Activated T-cell treated with anti-CD3 and anti-CD28 coated beads, Interleukin-2, amount 50 U/mL, for 72 hours (primary cell): ENCODE measurements around the gene SERTAD4. TPM values are rescaled to one million over a fixed set of nuclear protein-coding genes. Genes with fewer than 3 reads are reported as not detected.

ENCODE experiments used
- ATAC-seq, 2 donors: fragments of 150-1000 bp; cut with Tn5 transposase; replicated peaks in 1 of 2; 2 replicates each; pipeline ENCODE4 v1.10.0; 2021; ENCODE audit warnings: moderate library complexity in 2 of 2, mild to moderate bottlenecking in 1 of 2
- DNase-seq, 2 donors: peaks; one replicate each; pipeline ENCODE4 v3.0.0; 2021 to 2022; ENCODE audit warnings: mixed read lengths in 1 of 2
- H3K27ac Mint-ChIP-seq: one replicate; pipeline ENCODE4 v1.8.0; 2022; ENCODE audit warnings: mild to moderate bottlenecking, moderate library complexity, mixed read lengths
- H3K27me3 Mint-ChIP-seq: one replicate; pipeline ENCODE4 v1.8.0; 2022; ENCODE audit warnings: low read depth, mixed read lengths
- H3K36me3 Mint-ChIP-seq, 2 donors: one replicate each; pipeline ENCODE4 v1.8.0; 2022; ENCODE audit warnings: mixed read lengths in 2 of 2, mild to moderate bottlenecking in 1 of 2; ENCODE audit not compliant: insufficient read depth in 2 of 2
- H3K4me1 Mint-ChIP-seq: one replicate; pipeline ENCODE4 v1.8.0; 2022; ENCODE audit warnings: low read depth, mixed read lengths
- H3K4me3 Mint-ChIP-seq, 2 donors: one replicate each; pipeline ENCODE4 v1.8.0; 2022; ENCODE audit warnings: mild to moderate bottlenecking in 2 of 2, mixed read lengths in 2 of 2, moderate library complexity in 2 of 2
- H3K9me3 Mint-ChIP-seq, 2 donors: one replicate each; pipeline ENCODE4 v1.8.0; 2022; ENCODE audit warnings: mixed read lengths in 2 of 2
- total RNA-seq, 2 donors: library from RNA; stranded (reverse); gene quantifications; one replicate each; pipeline ENCODE4 v1.2.3, GENCODE V29; 2022

The SERTAD4 gene
- total RNA-seq, 2 donors from 2014 or later = not detected

DNA sequence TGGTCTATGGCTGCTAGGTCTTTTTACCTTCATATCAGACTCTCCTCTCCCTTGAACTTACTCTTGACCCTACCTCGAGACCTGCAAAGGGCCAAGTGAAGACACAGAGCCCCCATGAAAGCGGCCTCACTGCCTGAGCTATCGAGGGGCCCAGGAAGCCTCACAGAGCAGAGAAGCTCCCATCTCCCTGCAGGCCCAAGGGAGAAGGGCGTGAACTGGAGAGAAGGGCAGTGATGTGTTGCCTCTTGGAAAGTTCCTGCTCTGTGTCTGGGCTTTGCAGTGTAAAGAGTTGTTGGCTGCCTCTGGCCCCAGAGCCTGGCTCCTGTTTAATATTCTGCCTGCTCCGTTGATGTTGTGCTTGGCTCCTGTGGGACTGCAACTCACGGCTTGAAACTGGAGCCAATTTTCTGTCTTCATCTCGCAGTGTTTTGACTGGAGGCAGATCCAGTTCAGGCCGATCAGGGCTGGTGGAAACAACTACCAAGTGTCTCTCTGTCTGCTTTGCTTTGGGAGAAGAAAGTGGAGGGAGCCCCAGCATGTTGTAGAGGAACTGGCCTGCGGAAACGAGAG, 4.3 kb downstream of the SERTAD4 start:
- DNase-seq (no peak), ATAC-seq (no peak)
- Mint-ChIP-seq H3K9me3 (no peaks in the 10 kb centered on the region), H3K4me1 (peaks cover 9% of the 10 kb centered on the region), H3K4me3 (no peak overlapping the region), H3K27me3 (peaks cover 64% of the 10 kb centered on the region), H3K36me3 (peaks cover 1% of the 10 kb centered on the region in 2 donors), H3K27ac (no peak overlapping the region)

DNA sequence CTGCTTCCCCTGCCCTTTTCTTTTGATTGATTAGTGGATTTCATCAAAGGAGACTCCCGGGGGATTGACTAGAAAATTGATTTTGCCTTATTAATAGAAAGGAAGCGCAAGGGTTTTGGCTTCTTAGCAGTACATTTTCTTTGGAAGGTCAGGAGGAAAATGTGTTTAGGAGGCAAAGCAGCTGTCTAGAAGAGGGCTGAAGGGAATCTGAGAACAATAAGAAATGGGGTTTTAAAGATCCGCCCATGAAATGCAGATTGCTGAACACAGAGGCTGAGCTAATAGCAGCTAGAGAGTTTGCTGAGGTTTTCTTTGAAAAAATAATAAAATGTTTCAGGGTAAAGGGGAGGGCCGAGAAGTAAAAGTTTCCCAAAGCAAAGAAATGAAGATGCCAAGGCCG, 4.9 kb downstream of the SERTAD4 start:
- DNase-seq = no peak
- no peaks in the 10 kb centered on the region for H3K9me3 Mint-ChIP-seq
- no peak overlapping the region for H3K27ac Mint-ChIP-seq
- peaks cover 64% of the 10 kb centered on the region for H3K27me3 Mint-ChIP-seq
- ATAC-seq = no peak
- peaks cover 9% of the 10 kb centered on the region for H3K4me1 Mint-ChIP-seq
- H3K4me3 Mint-ChIP-seq = no peak overlapping the region
- H3K36me3 Mint-ChIP-seq = no peaks in the 10 kb centered on the region

DNA sequence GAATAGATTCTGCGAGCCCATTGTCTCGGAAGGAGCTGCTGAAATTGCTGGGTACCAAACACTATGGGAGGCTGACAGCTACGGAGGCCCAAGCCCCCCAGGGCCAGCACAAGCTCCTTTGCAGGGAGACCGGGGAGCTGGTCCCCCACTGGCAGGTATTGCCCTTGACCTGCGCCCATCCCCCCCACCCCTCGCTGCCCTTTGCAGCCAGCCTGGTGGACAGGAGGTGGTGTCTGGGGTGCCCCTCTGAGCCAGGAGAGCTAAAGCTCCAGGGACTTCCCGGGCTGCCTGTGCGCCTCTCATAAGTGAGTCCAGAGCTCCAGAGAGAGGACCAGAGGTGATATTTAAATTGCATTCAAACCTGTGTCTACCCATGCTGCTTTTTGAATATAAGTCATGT, 5.4 kb downstream of the SERTAD4 start:
- no peaks in the 10 kb centered on the region for H3K9me3 Mint-ChIP-seq
- no peak for ATAC-seq
- H3K4me1 Mint-ChIP-seq = peaks cover 9% of the 10 kb centered on the region
- H3K27ac Mint-ChIP-seq = no peak overlapping the region
- H3K36me3 Mint-ChIP-seq = no peaks in the 10 kb centered on the region
- peaks cover 69% of the 10 kb centered on the region for H3K27me3 Mint-ChIP-seq
- no peak overlapping the region for H3K4me3 Mint-ChIP-seq
- DNase-seq = no peak

- H3K9me3 Mint-ChIP-seq = no peaks in the 10 kb centered on the region
- no peak overlapping the region for H3K27ac Mint-ChIP-seq
- ATAC-seq (no peak), DNase-seq (no peak)
- H3K27me3 Mint-ChIP-seq = peaks cover 75% of the 10 kb centered on the region
- H3K4me1 Mint-ChIP-seq = peaks cover 5% of the 10 kb centered on the region
- no peak overlapping the region for H3K4me3 Mint-ChIP-seq
- no peaks in the 10 kb centered on the region for H3K36me3 Mint-ChIP-seq
These were observed 6.9 kb downstream of the SERTAD4 start for GRCh38 chr1:210239349-210240111.

DNA sequence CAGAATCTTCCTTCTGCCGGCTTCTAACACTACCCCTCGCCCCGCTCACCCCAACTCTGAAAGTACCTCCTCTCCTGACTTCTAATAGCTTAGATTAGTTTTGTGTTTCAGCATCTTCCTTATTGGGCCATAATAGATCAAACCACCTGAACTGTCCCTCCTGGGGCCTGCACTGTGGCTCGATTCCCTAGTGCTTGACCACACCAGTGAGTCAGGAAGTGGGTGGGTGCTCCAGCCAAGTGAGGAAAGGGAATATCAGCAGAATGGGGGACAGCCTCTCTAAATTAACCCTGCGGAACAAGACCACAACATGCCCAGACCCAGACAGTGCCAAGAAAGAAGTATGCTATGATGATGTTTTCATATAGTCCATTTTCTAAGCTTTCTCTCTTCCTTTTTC, 8.5 kb downstream of the SERTAD4 start:
- ATAC-seq (no peak), DNase-seq (no peak)
- Mint-ChIP-seq H3K4me1 (peaks cover 15% of the 10 kb centered on the region), H3K4me3 (no peak overlapping the region), H3K36me3 (no peaks in the 10 kb centered on the region), H3K9me3 (no peaks in the 10 kb centered on the region), H3K27ac (no peak overlapping the region), H3K27me3 (peaks cover 72% of the 10 kb centered on the region)

DNA sequence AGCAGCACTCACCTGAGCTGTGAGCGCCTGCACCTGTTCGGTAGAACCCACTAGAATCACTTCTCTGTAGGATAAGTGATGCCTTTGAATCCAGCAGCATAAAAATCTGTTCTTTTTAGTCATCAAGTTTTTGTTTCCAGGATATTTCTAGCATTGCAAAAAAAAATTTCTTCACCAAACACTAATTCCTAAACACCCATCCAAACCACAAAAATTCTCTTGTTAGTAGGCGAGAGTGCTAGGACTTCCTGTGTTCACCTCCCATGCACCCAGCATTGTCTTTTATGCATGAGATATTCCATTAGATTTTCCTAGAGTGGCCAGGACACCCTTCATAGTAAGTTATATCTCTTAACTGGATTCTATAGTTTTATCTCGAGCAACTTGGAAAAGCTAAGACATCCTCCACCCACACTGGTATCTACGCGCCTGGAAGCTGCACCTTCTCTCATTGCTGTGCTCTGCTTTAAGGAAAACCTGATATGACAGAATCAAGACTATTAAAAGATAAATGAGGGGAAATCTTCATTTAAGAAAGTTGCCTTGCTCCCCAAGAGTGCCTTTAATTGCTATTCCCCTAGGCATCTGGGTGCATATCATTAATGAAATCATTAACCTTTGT, 12.3 kb downstream of the SERTAD4 start:
- ATAC-seq = no peak
- no peak overlapping the region for H3K27ac Mint-ChIP-seq
- H3K4me1 Mint-ChIP-seq = peaks cover 23% of the 10 kb centered on the region
- peaks cover 85% of the 10 kb centered on the region for H3K27me3 Mint-ChIP-seq
- DNase-seq = no peak
- H3K9me3 Mint-ChIP-seq = no peaks in the 10 kb centered on the region
- no peak overlapping the region for H3K4me3 Mint-ChIP-seq
- H3K36me3 Mint-ChIP-seq = no peaks in the 10 kb centered on the region

- peaks cover 34% of the 10 kb centered on the region for H3K4me1 Mint-ChIP-seq
- peak overlapping the region; percentile 47 to 49 for H3K4me3 Mint-ChIP-seq
- no peak overlapping the region for H3K27ac Mint-ChIP-seq
- ATAC-seq = peak; percentile 76 to 82
- H3K36me3 Mint-ChIP-seq = no peaks in the 10 kb centered on the region
- peaks cover 84% of the 10 kb centered on the region for H3K27me3 Mint-ChIP-seq
- no peaks in the 10 kb centered on the region for H3K9me3 Mint-ChIP-seq
- DNase-seq = peak; percentile 13 to 18
These were observed 13.9 kb downstream of the SERTAD4 start for GRCh38 chr1:210246447-210246846.

DNA sequence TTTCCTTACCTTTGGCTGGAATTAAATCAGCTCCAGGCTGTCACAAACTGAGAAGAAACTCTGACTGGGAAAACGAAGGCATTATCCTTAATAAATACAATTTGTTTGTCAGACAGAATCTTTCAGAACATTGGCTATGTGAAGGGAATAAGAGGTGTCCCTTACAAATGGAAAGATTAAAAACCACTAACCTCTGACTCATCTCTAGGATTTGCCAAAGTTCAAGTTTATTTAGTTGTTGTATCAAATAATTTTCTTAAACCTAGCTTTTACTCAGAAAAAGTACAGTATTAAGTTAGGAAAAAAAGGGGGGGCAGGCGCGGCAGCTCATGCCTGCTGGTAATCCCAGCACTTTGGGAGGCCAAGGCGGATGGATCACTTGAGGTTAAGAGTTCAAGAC, 15.7 kb downstream of the SERTAD4 start:
- no peak overlapping the region for H3K4me3 Mint-ChIP-seq
- no peaks in the 10 kb centered on the region for H3K36me3 Mint-ChIP-seq
- peaks cover 34% of the 10 kb centered on the region for H3K4me1 Mint-ChIP-seq
- peaks cover 68% of the 10 kb centered on the region for H3K27me3 Mint-ChIP-seq
- ATAC-seq = no peak
- DNase-seq = no peak
- no peak overlapping the region for H3K27ac Mint-ChIP-seq
- H3K9me3 Mint-ChIP-seq = no peaks in the 10 kb centered on the region

DNA sequence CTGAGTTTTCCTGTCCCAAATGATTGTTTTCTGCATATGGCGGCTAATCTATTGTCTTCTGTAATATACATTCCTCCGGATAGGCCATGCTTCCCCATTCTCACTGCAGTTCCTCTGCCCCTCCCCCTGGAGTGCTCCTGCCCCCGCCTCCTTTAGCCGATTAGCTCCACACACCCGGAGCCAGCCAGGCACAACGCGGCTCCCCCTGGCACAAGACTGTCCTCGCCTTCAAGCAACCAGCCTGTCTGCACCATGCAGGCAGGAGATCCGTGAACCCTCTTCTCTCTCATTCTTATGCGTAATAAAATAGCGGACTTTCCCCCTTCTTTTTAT, 18.0 kb downstream of the SERTAD4 start:
- H3K9me3 Mint-ChIP-seq = no peaks in the 10 kb centered on the region
- DNase-seq = no peak
- peaks cover 74% of the 10 kb centered on the region for H3K27me3 Mint-ChIP-seq
- H3K4me3 Mint-ChIP-seq = peak overlapping the region; percentile 77 to 84
- H3K4me1 Mint-ChIP-seq = peaks cover 28% of the 10 kb centered on the region
- ATAC-seq = peak in 1 of 2 donors; percentile 22
- peak overlapping the region; percentile 58 for H3K27ac Mint-ChIP-seq
- no peaks in the 10 kb centered on the region for H3K36me3 Mint-ChIP-seq

- H3K4me1 Mint-ChIP-seq = peaks cover 23% of the 10 kb centered on the region
- no peaks in the 10 kb centered on the region for H3K9me3 Mint-ChIP-seq
- DNase-seq (peak; percentile 43 to 55), ATAC-seq (peak; percentile 55 to 59)
- peaks cover 74% of the 10 kb centered on the region for H3K27me3 Mint-ChIP-seq
- H3K36me3 Mint-ChIP-seq = no peaks in the 10 kb centered on the region
- peak overlapping the region; percentile 77 to 84 for H3K4me3 Mint-ChIP-seq
- peak overlapping the region; percentile 58 for H3K27ac Mint-ChIP-seq
These were observed 18.5 kb downstream of the SERTAD4 start for GRCh38 chr1:210250998-210251679.

GRCh38 chr1:210251680-210252490, 19.3 kb downstream of the SERTAD4 start:
- no peak for ATAC-seq
- Mint-ChIP-seq H3K27me3 (peaks cover 70% of the 10 kb centered on the region), H3K9me3 (no peaks in the 10 kb centered on the region), H3K4me3 (peak overlapping the region; percentile 51 to 83), H3K36me3 (no peaks in the 10 kb centered on the region), H3K27ac (no peak overlapping the region), H3K4me1 (peaks cover 16% of the 10 kb centered on the region)
- no peak for DNase-seq

- Mint-ChIP-seq H3K4me3 (peak overlapping the region in 1 of 2 donors; percentile 83), H3K27me3 (peaks cover 62% of the 10 kb centered on the region), H3K9me3 (no peaks in the 10 kb centered on the region), H3K4me1 (peaks cover 10% of the 10 kb centered on the region), H3K36me3 (no peaks in the 10 kb centered on the region), H3K27ac (no peak overlapping the region)
- ATAC-seq (peak in 1 of 2 donors; percentile 20), DNase-seq (peak; percentile 6 to 15)
These were observed 20.0 kb downstream of the SERTAD4 start for GRCh38 chr1:210252621-210253051.
